H9 (cell line): ENCODE results near the gene KLHL12. TPM values are rescaled to one million over a fixed set of nuclear protein-coding genes. Genes with fewer than 3 reads are reported as not detected.

Experiments used
- DNase-seq: peaks from one replicate; pipeline ENCODE4 v3.0.0-alpha.2; 2017
- H2AFZ ChIP-seq: one replicate; pipeline ENCODE4 v1.6.1; 2013; ENCODE audit warnings: mild to moderate bottlenecking, low read length, control low read depth, moderate library complexity
- H2AK5ac ChIP-seq: 2 replicates; pipeline ENCODE4 v1.6.1; 2013; ENCODE audit warnings: low read length, control low read depth, mixed read lengths; ENCODE audit not compliant: insufficient read length
- H2BK120ac ChIP-seq: one replicate; pipeline ENCODE4 v1.6.1; 2013; ENCODE audit warnings: low read depth, mild to moderate bottlenecking, low read length, control low read depth, inconsistent platforms; ENCODE audit not compliant: poor library complexity, severe bottlenecking
- H2BK12ac ChIP-seq: 2 replicates; pipeline ENCODE4 v1.6.1; 2013; ENCODE audit warnings: low read length, control low read depth, mixed read lengths, low read depth; ENCODE audit not compliant: insufficient read length
- H2BK15ac ChIP-seq: 2 replicates; pipeline ENCODE4 v1.6.1; 2013; ENCODE audit warnings: low read depth, low read length, control low read depth
- H2BK20ac ChIP-seq: one replicate; pipeline ENCODE4 v1.6.1; 2013; ENCODE audit warnings: low read depth, mild to moderate bottlenecking, low read length, control low read depth, inconsistent platforms; ENCODE audit not compliant: poor library complexity, severe bottlenecking
- H2BK5ac ChIP-seq: 2 replicates; pipeline ENCODE4 v1.6.1; 2013; ENCODE audit warnings: low read length, control low read depth, mixed read lengths; ENCODE audit not compliant: insufficient read length
- H3K14ac ChIP-seq: 2 replicates; pipeline ENCODE4 v1.6.1; 2013; ENCODE audit warnings: low read length, control low read depth; ENCODE audit not compliant: insufficient read depth
- H3K18ac ChIP-seq: 2 replicates; pipeline ENCODE4 v1.6.1; 2013; ENCODE audit warnings: low read depth, mild to moderate bottlenecking, mixed read lengths, low read length, control low read depth; ENCODE audit not compliant: insufficient read length
- H3K23ac ChIP-seq: 2 replicates; pipeline ENCODE4 v1.6.1; 2013; ENCODE audit warnings: low read length, control low read depth, mixed read lengths, low read depth; ENCODE audit not compliant: insufficient read length
- H3K23me2 ChIP-seq: 2 replicates; pipeline ENCODE4 v1.6.1; 2013; ENCODE audit warnings: low read depth, mild to moderate bottlenecking, mixed read lengths, low read length, control low read depth; ENCODE audit not compliant: insufficient read length, poor library complexity, severe bottlenecking
- H3K27ac ChIP-seq: 2 replicates; pipeline ENCODE4 v1.5.1; 2013; ENCODE audit warnings: low read length, control low read depth, mixed read lengths, low read depth; ENCODE audit not compliant: insufficient read length
- H3K27me3 ChIP-seq: 2 replicates; pipeline ENCODE4 v1.6.1; 2013; ENCODE audit warnings: low read length, control low read depth, inconsistent platforms; ENCODE audit not compliant: insufficient read depth
- H3K4ac ChIP-seq: 2 replicates; pipeline ENCODE4 v1.6.1; 2013; ENCODE audit warnings: low read depth, mild to moderate bottlenecking, control low read depth, inconsistent platforms, low read length, moderate library complexity
- H3K4me1 ChIP-seq: 2 replicates; pipeline ENCODE4 v1.6.1; 2013; ENCODE audit warnings: low read length, control low read depth, inconsistent platforms; ENCODE audit not compliant: insufficient read depth
- H3K4me2 ChIP-seq: 2 replicates; pipeline ENCODE4 v1.6.1; 2013; ENCODE audit warnings: low read length, control low read depth, mixed read lengths; ENCODE audit not compliant: insufficient read length, insufficient read depth
- H3K56ac ChIP-seq: 2 replicates; pipeline ENCODE4 v1.6.1; 2013; ENCODE audit warnings: low read depth, mild to moderate bottlenecking, mixed read lengths, low read length, control low read depth; ENCODE audit not compliant: insufficient read length
- H3K79me1 ChIP-seq: 2 replicates; pipeline ENCODE4 v1.6.1; 2013; ENCODE audit warnings: low read depth, mild to moderate bottlenecking, moderate library complexity, low read length, control low read depth, inconsistent platforms; ENCODE audit not compliant: insufficient read depth, poor library complexity, severe bottlenecking
- H3K79me2 ChIP-seq: 2 replicates; pipeline ENCODE4 v1.6.1; 2013; ENCODE audit warnings: low read length, control low read depth, inconsistent platforms; ENCODE audit not compliant: insufficient read depth
- H3K9ac ChIP-seq: 2 replicates; pipeline ENCODE4 v1.6.1; 2013; ENCODE audit warnings: low read length, control low read depth, mixed read lengths; ENCODE audit not compliant: insufficient read length; ENCODE audit errors: extremely low read depth
- H3K9me3 ChIP-seq: one replicate; pipeline ENCODE4 v1.6.1; 2013; ENCODE audit warnings: low read depth, low read length, inconsistent platforms; ENCODE audit not compliant: control insufficient read depth
- H3T11ph ChIP-seq: one replicate; pipeline ENCODE4 v1.6.1; 2013; ENCODE audit warnings: mild to moderate bottlenecking, low read length, control low read depth, inconsistent platforms
- H4K20me1 ChIP-seq: one replicate; pipeline ENCODE4 v1.6.1; 2013; ENCODE audit not compliant: control insufficient read depth, insufficient read length, insufficient read depth
- H4K5ac ChIP-seq: 2 replicates; pipeline ENCODE4 v1.6.1; 2013; ENCODE audit warnings: low read depth, mild to moderate bottlenecking, mixed read lengths, low read length, control low read depth; ENCODE audit not compliant: insufficient read length
- H4K8ac ChIP-seq: replicated peaks from 2 replicates; pipeline ENCODE4 v1.6.1; 2013; ENCODE audit warnings: low read length, control low read depth, mixed read lengths, low read depth; ENCODE audit not compliant: insufficient read length
- H4K91ac ChIP-seq: 2 replicates; pipeline ENCODE4 v1.6.1; 2013; ENCODE audit warnings: low read depth, mild to moderate bottlenecking, moderate library complexity, mixed read lengths, low read length, control low read depth; ENCODE audit not compliant: insufficient read length
- H3K27ac Mint-ChIP-seq, 3 experiments: 2 replicates in 2 of 3; 3 replicates in 1 of 3; pipeline ENCODE4 v1.8.0; 2020 to 2021; ENCODE audit warnings: mixed read lengths in 3 of 3, mild to moderate bottlenecking in 1 of 3, moderate library complexity in 1 of 3
- H3K27me3 Mint-ChIP-seq: 2 replicates; pipeline ENCODE4 v1.8.0; 2021; ENCODE audit warnings: low read depth, mild to moderate bottlenecking, moderate library complexity, mixed read lengths
- H3K36me3 Mint-ChIP-seq, 3 experiments: 2 replicates in 2 of 3; 3 replicates in 1 of 3; pipeline ENCODE4 v1.8.0; 2020 to 2021; ENCODE audit warnings: low read depth in 3 of 3, mixed read lengths in 3 of 3; ENCODE audit not compliant: insufficient read depth in 1 of 3
- H3K4me1 Mint-ChIP-seq, 2 experiments: 2 replicates each; pipeline ENCODE4 v1.8.0; 2020; ENCODE audit warnings: mixed read lengths in 2 of 2
- H3K4me3 Mint-ChIP-seq, 2 experiments: 2 replicates in 1 of 2; 3 replicates in 1 of 2; pipeline ENCODE4 v1.8.0; 2020 to 2021; ENCODE audit warnings: mild to moderate bottlenecking in 2 of 2, mixed read lengths in 2 of 2, moderate library complexity in 1 of 2
- H3K9me3 Mint-ChIP-seq, 2 experiments: 2 replicates in 1 of 2; 3 replicates in 1 of 2; pipeline ENCODE4 v1.8.0; 2020; ENCODE audit warnings: mild to moderate bottlenecking in 2 of 2, mixed read lengths in 2 of 2, moderate library complexity in 1 of 2
- CTCF ChIP-seq: fragments of 200-600 bp; sonication (generic); conservative IDR thresholded peaks from 3 replicates; pipeline ENCODE4 v1.8.0; 2021; ENCODE audit warnings: antibody characterized with exemption, mild to moderate bottlenecking
- WGBS: extraction: QIAGEN DNeasy Blood & Tissue Kit; methylation state at CpG from one replicate; pipeline ENCODE4 v1.1.7; 2013; ENCODE audit warnings: missing lambda C conversion rate, low lambda C conversion rate, mixed read lengths; ENCODE audit not compliant: insufficient read length; ENCODE audit errors: extremely low coverage; 5-methylcytosine and 5-hydroxymethylcytosine counted together
- total RNA-seq: library from RNA; stranded (reverse); gene quantifications from 2 replicates; pipeline ENCODE4 v1.2.1, GENCODE V29; 2021

KLHL12 gene
- total RNA-seq, 1 experiment from 2014 or later, result 38.4 TPM

- DNase-seq, result peak; percentile 93
- Histone ChIP-seq H4K8ac (no peak overlapping the region), H3K23ac (no peak overlapping the region), H3K4me2 (peak overlapping the region; percentile 80), H2BK15ac (no peak overlapping the region), H3K9me3 (no peaks in the 10 kb centered on the region), H3K4me1 (0 out of 2 replicates have a peak, but pooled peaks cover 2% of the 10 kb centered on the region), H2BK120ac (peak overlapping the region; percentile 64), H3K27me3 (no peaks in the 10 kb centered on the region; the same call in 1 of the 2 replicates), H3K9ac (peak overlapping the region; percentile 89), H3K27ac (peak overlapping the region; percentile 17), H3K56ac (no peak overlapping the region), H4K91ac (no peak overlapping the region), H2BK20ac (no peak overlapping the region), H3K18ac (peak overlapping the region; percentile 98), H3K23me2 (peaks cover 4% of the 10 kb centered on the region), H4K20me1 (no peaks in the 10 kb centered on the region), H3K4ac (peak overlapping the region; percentile 13; the same call in 1 of the 2 replicates), H3K79me2 (peaks cover 3% of the 10 kb centered on the region; the same call in 1 of the 2 replicates), H2BK12ac (no peak overlapping the region), H4K5ac (no peak overlapping the region), H2BK5ac (no peak overlapping the region), H2AK5ac (no peak overlapping the region), H3T11ph (peak overlapping the region; percentile 46), H3K79me1 (peaks cover 11% of the 10 kb centered on the region), H3K14ac (peak overlapping the region; percentile 98), H2AFZ (no peak overlapping the region)
- Mint-ChIP-seq H3K27ac (peak overlapping the region; percentile 95 to 99 (median 96)), H3K4me3 (peak overlapping the region; percentile 93 to 98), H3K4me1 (peaks cover 17 to 21% of the 10 kb centered on the region in 2 experiments), H3K27me3 (no peaks in the 10 kb centered on the region), H3K9me3 (no peaks in the 10 kb centered on the region), H3K36me3 (peaks cover 14 to 30% (median 29%) of the 10 kb centered on the region in 3 experiments; a peak in 6 of 7 replicates)
- WGBS, result no CpG with 5 or more reads among the region's 50 CpGs
- no peak for TF ChIP-seq CTCF
Observed at GRCh38 chr1:202860744-202861419, 66.2 kb downstream of the KLHL12 start.
